GM19452 (cell line): ENCODE results near the gene PDZRN4.

ENCODE experiments used
- ATAC-seq: cut with Tn5 transposase; IDR thresholded peaks from one replicate; pipeline ENCODE4 v1.9.1; 2021; ENCODE audit not compliant: unreplicated experiment

Gene PDZRN4

DNA sequence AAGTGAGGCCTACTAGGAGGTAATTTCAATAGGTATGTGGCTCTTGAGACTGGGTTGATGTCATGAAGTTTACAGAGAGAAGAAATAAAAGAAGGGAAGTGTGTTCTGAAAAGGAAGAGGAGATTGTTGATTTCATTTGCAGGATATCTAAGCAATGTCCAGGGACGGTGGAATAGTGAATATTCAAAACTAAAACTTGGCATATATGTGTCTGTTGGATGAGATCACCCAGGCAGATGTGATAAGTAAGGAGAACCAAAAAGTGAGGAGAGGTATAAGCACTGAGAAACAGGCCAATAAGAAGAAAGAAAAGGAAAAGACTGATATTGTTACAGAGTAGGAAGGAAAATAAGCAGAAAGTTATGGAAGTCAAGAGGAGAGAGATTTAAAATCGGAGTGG, 255.6 kb downstream of the PDZRN4 start:
- no peak for ATAC-seq

DNA sequence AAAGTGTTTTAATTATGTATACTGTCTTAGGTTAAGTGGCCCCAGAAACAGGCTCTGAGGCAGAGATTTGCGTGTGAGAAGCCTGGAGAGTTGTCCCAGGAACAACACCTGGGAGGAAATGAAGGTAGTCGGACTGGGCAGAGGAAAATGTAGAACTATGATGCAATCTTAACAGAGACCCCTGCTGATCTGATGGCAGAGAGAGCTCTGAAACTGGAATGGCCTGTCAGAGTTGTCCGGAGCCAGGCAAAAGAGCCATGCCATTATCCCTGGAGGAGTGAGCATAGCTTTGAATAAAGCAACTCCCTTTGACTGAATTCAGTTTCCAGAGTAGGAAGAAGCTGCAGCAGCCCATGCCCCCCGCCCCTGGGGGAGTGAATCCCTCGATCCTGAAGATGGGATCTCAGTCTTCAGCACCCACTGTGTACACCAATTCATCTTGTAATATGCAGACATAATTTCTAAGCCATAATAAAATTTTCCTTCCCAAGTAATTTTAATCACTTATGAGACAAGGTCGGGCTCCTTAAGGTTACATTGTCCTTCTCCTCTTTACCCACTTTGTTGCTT, 264.8 kb downstream of the PDZRN4 start:
- no peak for ATAC-seq

GRCh38 chr12:41453409-41453808, 265.3 kb downstream of the PDZRN4 start:
- ATAC-seq: no peak

GRCh38 chr12:41459111-41459905, 271.2 kb downstream of the PDZRN4 start:
- no peak for ATAC-seq

GRCh38 chr12:41459906-41460214, 271.7 kb downstream of the PDZRN4 start:
- no peak for ATAC-seq

DNA sequence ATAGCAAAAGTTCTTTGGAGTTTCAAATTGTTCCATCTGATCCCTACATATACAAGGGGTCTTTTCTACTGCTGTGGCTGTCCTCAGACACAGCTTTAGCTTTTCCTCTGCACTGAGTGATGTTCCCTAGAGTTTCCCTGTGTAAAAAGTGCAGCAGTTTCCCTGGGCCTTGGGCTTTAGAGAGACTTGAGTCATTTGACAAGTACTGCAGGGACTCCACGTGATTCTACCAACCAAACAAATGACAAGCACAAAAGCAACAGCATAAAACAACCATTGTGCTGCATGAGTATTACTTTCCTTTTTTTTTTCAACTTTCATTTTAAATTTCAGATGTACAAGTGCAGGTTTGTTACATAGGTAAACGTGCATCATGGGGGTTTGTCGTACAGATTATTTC, 272.8 kb downstream of the PDZRN4 start:
- ATAC-seq: no peak

DNA sequence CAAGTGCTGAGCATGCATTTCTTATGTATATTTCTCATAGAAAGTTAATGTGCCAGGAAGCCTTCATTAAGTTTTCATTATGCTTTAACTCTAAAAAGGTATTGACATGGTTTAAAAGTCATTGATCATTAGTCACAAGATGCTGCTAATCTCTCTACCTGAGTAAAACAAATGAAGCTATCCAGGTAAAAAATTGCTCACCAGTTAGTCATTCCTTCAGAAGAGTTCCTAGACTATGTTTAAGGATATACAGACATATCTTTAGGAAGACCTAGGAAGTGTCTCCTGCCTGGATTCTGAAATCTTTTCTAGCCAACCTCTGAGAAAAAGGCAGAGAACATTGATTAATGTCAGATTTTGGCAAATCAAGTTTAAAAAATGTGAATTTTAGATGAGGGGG, 274.2 kb downstream of the PDZRN4 start:
- no peak for ATAC-seq

- no peak for ATAC-seq
Measured at GRCh38 chr12:41465526-41465925, 277.4 kb downstream of the PDZRN4 start.

GRCh38 chr12:41466300-41466699, 278.2 kb downstream of the PDZRN4 start:
- ATAC-seq: no peak

DNA sequence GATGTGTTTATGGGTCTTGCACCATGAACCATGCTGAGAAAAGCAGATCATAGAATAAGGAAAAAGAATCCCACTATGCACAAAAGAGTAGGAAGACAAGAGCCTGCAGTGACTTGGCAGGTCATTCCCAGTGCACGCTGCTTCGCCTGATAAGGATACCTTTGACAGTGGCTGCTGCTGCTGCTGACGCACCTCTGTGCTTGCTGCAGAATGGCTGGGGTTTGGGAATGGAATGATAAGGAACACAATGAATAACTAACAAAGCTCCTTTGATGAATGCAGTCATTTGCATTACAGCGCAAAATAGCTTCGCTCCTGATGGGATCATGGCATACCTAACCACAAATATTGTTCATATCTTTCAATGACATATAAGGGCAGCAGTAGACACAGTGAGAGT, 278.7 kb downstream of the PDZRN4 start:
- ATAC-seq: no peak

DNA sequence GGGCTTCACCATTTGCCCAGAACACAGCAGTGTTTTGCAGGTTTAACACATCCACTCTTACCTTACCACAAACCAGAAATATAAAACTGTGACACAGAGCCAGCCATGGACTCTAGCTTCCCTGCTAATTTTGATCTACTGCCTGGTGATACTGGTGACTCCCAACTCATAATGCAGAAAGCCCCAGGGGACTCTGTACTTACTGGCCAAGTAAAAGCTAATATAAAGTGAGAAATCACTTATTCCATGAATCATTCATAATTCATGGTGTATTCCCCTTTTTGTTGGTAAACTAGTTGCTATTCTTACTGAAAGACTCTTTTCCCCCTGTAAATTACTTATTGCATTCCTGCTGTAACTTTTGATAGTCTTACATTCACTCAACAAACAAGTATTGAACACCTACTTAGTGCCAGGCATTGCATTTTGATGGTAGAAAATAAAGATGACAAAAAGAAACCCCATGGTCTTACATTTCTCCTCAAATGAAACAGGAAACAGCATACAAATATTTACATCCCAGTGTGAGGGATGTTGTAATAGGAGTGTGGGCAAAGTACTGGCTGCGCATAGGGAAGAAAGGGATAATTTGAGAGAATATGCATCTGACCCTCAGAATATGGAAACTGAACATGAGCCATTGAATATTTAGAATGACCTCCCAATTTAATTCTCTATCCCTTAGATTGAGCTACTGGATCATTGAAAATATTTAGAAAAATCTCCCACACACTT, 279.6 kb downstream of the PDZRN4 start:
- ATAC-seq: no peak

- no peak for ATAC-seq
Measured at GRCh38 chr12:41468341-41468740, 280.2 kb downstream of the PDZRN4 start.

GRCh38 chr12:41468756-41469155, 280.6 kb downstream of the PDZRN4 start:
- ATAC-seq: no peak

DNA sequence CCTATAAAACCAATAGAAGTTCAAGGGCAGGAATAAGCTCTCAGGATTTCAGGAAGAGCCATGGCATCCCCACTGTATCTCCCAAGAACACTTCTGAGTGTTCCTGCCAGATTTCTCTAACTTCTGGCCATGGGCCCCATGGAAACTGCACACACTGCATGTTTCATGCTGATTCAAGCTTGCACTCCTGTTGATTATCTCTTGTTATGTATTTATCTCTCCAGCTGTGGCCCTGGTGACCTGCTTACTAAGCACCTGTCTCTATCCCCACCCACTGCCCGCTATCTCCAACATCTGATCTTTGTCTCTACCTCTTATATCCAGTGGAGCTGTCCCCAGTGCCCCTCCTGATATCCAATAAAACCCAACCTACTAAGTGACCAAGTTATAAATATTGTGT, 285.3 kb downstream of the PDZRN4 start:
- ATAC-seq: no peak

DNA sequence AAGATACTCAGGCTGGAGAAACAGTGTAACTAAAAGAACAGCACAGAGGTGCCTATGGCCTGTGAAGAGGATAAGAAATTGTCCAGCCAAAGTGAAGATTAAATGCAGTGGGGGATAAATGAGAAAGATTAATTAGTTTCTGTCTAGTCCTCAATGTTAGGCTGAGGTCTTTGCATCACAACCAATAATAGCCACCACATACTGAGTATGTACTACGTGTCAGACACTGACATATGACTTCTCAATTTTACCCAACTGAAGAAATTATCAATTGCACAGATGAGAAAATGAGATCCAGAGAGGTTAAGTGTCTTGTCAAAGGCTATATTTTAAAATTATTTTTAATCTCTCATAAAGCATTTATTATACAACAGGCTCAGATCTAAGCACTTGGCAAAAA, 285.9 kb downstream of the PDZRN4 start:
- no peak for ATAC-seq

DNA sequence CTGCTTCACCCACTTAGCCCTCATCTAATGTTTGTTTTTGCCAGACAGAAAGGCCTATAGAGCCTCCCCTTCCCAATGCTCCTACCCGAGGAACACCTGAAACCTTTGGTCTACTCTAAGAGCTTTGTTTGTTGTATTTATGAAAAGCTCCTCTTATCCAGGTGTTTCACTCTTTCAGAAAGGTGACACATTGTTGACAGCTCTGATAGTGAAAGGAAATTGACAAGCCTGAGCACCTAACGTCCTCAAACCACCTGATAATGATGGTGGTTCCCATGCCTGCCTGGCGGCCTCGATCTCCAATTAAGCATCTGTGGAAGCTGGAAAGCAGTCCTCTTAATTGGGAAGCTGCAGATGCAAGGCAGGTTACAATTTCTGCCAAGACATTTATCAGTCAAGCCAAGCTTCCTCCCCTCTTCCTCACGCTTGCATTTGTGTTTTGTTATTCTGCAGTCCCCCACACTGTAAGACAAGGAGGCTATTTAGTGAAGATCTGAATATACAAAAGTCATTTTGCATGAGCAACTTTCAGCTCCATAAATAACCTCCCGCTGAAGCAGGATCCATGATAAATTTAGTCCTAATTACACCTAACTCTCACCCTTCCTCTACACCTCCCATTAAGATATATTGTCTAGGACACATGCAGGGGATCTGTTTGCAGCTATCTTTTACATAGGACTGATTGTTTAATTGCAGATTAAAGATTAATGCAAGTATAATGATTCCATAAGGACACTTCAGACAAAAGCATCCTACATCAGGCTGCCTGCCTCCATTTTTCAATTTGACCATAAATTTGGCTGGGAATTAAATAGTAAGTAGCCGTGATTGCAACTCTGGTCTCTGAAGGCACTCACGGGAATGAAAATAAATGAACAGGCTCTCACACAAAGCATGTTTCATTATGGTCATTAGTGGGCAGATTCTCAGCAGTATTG, 288.6 kb downstream of the PDZRN4 start:
- ATAC-seq: no peak

GRCh38 chr12:41479426-41479825, 291.3 kb downstream of the PDZRN4 start:
- no peak for ATAC-seq

- no peak for ATAC-seq
Measured at GRCh38 chr12:41485203-41485602, 297.1 kb downstream of the PDZRN4 start.

DNA sequence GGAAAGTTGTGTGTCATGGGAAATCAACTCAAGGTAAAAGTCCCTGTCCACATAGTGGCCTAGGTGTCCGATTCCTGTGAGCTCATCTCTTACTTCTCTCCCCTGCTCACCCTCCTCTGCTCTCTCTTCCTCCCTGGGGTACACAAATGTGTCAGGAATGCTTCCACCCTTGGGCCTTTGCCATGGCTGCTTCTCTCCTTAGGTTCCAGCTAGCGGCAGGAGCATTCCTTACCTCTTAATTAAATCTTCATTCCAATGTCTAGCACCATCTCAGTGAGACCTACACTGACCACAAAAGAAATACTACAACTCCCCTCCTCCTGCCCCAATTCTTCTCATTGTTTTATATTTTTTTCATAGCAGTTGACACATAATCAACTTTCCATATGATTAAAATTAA, 298.6 kb downstream of the PDZRN4 start:
- no peak for ATAC-seq

DNA sequence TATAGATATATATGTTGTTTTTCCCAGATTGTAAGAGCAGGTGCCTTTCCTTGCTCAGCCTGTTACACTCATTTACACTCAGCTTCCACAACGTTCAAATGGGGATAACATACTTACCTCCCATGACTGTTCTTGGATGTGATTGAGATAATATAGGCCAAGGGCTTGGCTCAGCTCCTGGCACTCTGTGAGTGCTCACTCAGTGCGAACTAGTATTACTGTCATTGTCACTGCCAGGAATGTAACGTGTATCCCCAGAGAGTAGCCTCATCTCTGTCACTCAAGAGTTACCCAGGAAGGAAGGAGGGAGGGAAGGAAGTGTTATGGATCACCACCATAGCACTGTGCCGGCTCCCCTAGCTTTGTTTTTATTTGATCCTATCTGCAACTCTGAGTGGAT, 307.9 kb downstream of the PDZRN4 start:
- no peak for ATAC-seq

- no peak for ATAC-seq
Measured at GRCh38 chr12:41497409-41497808, 309.3 kb downstream of the PDZRN4 start.
